Endothelial cell (in vitro differentiated cells): Measurements from ENCODE around the gene SLC35C1. TPM values are rescaled to one million over a fixed set of nuclear protein-coding genes. Genes with fewer than 3 reads are reported as not detected.
A peak's percentile ranks its signal among the peaks of the same experiment; 100 is the strongest.

Experiments used
- DNase-seq: peaks from one replicate; pipeline ENCODE4 v3.0.0; 2021; ENCODE audit warnings: low spot score
- H3K27ac Mint-ChIP-seq: one replicate; pipeline ENCODE4 v1.8.0; 2021; ENCODE audit warnings: mixed read lengths, inconsistent platforms; ENCODE audit not compliant: unreplicated experiment
- H3K27me3 Mint-ChIP-seq: one replicate; pipeline ENCODE4 v1.8.0; 2021; ENCODE audit warnings: mild to moderate bottlenecking, moderate library complexity, mixed read lengths, inconsistent platforms; ENCODE audit not compliant: unreplicated experiment
- H3K36me3 Mint-ChIP-seq: one replicate; pipeline ENCODE4 v1.8.0; 2021; ENCODE audit warnings: mild to moderate bottlenecking, low read depth, mixed read lengths, inconsistent platforms; ENCODE audit not compliant: unreplicated experiment
- H3K4me1 Mint-ChIP-seq: one replicate; pipeline ENCODE4 v1.8.0; 2021; ENCODE audit warnings: mild to moderate bottlenecking, mixed read lengths, inconsistent platforms; ENCODE audit not compliant: unreplicated experiment
- H3K4me3 Mint-ChIP-seq: one replicate; pipeline ENCODE4 v1.8.0; 2021; ENCODE audit warnings: mild to moderate bottlenecking, mixed read lengths, inconsistent platforms; ENCODE audit not compliant: unreplicated experiment
- H3K9me3 Mint-ChIP-seq: one replicate; pipeline ENCODE4 v1.8.0; 2021; ENCODE audit warnings: mixed read lengths, inconsistent platforms; ENCODE audit not compliant: unreplicated experiment
- total RNA-seq: library from RNA; stranded (reverse); fragmentation: NEBNext Ultra II Directional; extraction: Animal tissue kit (Norgen Biotek cat#: 25700); gene quantifications from one replicate; pipeline ENCODE4 v1.2.1, GENCODE V29; 2021; ENCODE audit not compliant: unreplicated experiment
- TF ChIP-seq, protein P1 (sequence below): fragments of 200-600 bp; sonication (generic); IDR thresholded peaks from one replicate; pipeline ENCODE4 v1.5.0; 2021; ENCODE audit warnings: antibody characterized with exemption; ENCODE audit not compliant: unreplicated experiment

Gene SLC35C1
- total RNA-seq, 1 donor from 2014 or later, result 13.9 TPM

DNA sequence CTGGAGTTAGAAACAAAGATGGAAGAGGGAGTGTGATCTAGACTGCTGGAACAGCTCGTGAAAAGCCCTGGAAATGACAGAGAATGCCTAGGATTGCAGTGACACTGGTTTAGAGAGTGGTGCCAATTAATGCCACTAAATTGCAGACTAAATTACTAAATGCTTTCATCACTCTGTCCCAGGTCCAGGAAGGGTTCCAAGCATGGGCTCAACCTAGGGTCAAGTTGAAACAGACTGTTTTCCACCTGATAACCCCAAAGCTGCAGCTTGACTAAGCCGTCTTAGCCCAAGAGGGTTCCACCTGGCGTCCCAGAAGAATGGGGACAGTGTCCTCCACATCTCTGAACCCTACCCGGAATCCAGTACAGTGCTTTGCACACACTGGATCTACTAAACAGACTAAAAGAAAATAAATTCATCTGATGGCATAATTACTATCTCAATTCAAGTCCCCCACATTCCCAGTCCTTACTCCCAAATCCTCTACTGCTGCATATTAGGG is 41.3 kb downstream of the SLC35C1 start:
- TF ChIP-seq, protein P1, sequence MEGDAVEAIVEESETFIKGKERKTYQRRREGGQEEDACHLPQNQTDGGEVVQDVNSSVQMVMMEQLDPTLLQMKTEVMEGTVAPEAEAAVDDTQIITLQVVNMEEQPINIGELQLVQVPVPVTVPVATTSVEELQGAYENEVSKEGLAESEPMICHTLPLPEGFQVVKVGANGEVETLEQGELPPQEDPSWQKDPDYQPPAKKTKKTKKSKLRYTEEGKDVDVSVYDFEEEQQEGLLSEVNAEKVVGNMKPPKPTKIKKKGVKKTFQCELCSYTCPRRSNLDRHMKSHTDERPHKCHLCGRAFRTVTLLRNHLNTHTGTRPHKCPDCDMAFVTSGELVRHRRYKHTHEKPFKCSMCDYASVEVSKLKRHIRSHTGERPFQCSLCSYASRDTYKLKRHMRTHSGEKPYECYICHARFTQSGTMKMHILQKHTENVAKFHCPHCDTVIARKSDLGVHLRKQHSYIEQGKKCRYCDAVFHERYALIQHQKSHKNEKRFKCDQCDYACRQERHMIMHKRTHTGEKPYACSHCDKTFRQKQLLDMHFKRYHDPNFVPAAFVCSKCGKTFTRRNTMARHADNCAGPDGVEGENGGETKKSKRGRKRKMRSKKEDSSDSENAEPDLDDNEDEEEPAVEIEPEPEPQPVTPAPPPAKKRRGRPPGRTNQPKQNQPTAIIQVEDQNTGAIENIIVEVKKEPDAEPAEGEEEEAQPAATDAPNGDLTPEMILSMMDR, result no peak
- Mint-ChIP-seq H3K9me3 (no peaks in the 10 kb centered on the region), H3K4me3 (no peak overlapping the region)

DNA sequence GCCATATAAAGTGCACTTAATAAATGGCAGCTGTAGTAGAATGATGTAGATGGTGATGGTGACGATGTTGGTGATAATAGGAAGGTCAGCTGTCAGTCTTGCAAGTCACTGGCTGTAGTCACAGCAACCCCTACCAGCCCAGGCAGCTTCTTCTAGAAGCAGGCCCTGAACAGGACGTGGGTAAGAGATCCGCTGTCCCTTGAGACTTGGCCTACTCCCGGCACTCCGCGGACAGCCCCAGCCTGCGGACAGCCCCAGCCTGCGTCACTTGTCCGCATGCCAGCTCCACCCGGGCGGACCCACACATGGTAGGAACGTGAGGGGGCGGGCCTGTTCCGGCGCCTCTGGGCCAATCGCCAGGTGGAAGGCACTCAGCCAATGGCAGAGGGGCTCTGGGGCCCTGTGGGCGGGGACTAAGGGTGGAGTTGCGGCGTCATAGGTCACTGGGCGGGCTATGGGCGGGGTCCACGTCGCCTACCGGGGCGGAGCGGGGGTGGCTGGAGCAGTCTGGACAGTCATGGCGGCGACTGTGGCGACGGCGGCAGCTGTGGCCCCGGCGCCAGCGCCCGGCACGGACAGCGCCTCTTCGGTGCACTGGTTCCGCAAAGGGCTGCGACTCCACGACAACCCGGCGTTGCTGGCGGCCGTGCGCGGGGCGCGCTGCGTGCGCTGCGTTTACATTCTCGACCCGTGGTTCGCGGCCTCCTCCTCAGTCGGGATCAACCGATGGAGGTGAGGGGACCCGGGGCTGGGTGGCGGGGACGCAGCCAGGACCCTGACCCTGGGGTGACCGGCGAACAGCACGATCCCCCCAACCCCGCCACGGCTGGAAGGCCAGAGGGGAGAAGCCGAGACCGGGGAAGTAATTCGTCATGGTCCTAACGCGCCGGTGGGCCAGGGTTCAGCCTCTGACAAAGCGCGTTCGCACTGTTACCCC is 42.3 kb downstream of the SLC35C1 start, which contains the start of gene CRY2:
CRY2 (plus strand) TSS at position 502 of the 937 bp plus-strand sequence; CDS start at position 518, 16 bp downstream.
- H3K4me3 Mint-ChIP-seq, result peak within 1 kb of the TSS; percentile 89

More for the DNA sequence above, 41.3 kb downstream of the SLC35C1 start:
- DNase-seq, result no peak
- peak overlapping the region; percentile 77 for H3K27ac Mint-ChIP-seq
- peaks cover 9% of the 10 kb centered on the region for H3K27me3 Mint-ChIP-seq
- H3K36me3 Mint-ChIP-seq, result no peaks in the 10 kb centered on the region
- H3K4me1 Mint-ChIP-seq, result peaks cover 12% of the 10 kb centered on the region

DNA sequence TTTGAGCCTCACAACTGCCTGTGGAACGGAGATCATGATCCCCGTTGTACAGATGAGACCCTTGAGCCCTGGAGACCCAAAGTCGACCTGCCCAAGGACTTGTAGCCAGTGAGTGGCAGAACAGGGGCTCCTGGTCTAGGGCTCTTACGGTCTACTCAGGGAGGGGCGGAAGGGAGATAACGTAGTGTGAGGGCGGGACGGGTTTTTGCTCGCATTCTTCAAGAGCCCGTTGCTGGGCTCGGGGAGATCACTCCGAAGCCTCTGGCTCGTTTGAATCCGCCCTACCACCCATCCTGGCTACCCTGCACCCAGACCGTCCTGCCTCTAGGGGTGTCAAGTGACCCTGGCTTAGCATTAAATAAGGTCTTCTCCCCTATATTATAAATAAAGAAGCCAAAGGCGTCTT is 43.0 kb downstream of the SLC35C1 start:
- no peaks in the 10 kb centered on the region for H3K9me3 Mint-ChIP-seq
- no peak overlapping the region for H3K27ac Mint-ChIP-seq
- H3K4me1 Mint-ChIP-seq, result peaks cover 12% of the 10 kb centered on the region
- H3K4me3 Mint-ChIP-seq, result peak overlapping the region; percentile 84
- peak; percentile 37 for DNase-seq
- no peaks in the 10 kb centered on the region for H3K36me3 Mint-ChIP-seq
- TF ChIP-seq, protein P1, result no peak
- peaks cover 9% of the 10 kb centered on the region for H3K27me3 Mint-ChIP-seq

More for the DNA sequence above, 42.3 kb downstream of the SLC35C1 start, which contains the start of gene CRY2:
- Mint-ChIP-seq H3K4me1 (peaks cover 12% of the 10 kb centered on the region), H3K9me3 (no peaks in the 10 kb centered on the region), H3K27me3 (peaks cover 9% of the 10 kb centered on the region), H3K36me3 (no peaks in the 10 kb centered on the region), H3K27ac (peak within 1 kb of the TSS; percentile 77)
- TF ChIP-seq, protein P1, result no peak
- DNase-seq, result peak; percentile 99

DNA sequence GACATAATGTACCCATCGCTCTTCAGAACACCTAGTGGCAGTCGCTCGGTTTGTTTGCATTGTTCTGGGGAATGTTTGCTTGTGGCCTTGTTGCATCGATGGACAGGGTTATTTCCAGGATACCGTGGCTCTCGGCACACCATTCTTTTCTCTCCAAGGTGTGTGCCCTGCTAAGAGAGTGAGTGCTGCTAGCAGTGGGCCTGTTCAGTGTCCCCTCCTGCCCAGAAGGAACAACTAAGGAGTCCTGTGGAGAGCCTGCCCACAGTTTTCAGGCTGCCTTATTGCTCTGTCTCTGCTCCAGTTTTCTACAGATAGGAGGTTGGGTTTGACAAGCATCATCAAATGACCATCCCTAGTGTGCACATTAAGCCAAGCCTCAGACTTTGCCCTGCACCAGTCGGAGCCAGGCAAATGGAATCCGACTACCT is 43.7 kb downstream of the SLC35C1 start:
- Mint-ChIP-seq H3K9me3 (no peaks in the 10 kb centered on the region), H3K36me3 (no peaks in the 10 kb centered on the region), H3K27ac (peak overlapping the region; percentile 80), H3K4me1 (peaks cover 12% of the 10 kb centered on the region), H3K4me3 (peak overlapping the region; percentile 84), H3K27me3 (peaks cover 9% of the 10 kb centered on the region)
- TF ChIP-seq, protein P1, result no peak
- DNase-seq, result no peak
